Measurements from ENCODE around the gene ZBTB42.

The ZBTB42 gene

DNA sequence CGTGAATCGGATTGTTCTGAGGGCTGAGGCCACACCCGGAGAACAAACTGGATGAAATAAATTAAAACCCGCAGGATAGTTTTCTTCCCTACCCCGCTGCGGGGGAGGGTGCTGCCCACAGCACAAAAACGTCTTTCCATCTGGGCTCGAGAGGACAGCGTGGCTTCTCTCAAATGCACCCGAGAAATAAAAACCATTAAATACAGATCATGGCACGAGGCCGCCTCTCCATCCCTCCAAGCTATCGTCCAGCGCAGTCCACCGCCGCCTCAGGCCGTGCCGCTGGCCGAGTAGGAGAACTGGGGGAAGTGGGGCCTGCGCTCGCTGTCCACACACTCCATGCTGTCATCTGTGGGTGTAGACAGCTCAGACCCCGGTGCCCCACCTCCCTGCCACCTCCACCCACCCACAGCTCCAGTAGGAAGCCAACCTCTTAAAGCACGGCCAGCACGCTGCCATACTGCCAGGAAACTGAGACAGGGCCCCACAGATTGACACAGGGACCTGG is 30.8 kb upstream of the ZBTB42 start:
- DNase-seq: no peak

- DNase-seq: no peak
Observed at GRCh38 chr14:104770851-104771272, 30.0 kb upstream of the ZBTB42 start.

GRCh38 chr14:104771374-104771773 is 29.5 kb upstream of the ZBTB42 start:
- no peak for DNase-seq

DNA sequence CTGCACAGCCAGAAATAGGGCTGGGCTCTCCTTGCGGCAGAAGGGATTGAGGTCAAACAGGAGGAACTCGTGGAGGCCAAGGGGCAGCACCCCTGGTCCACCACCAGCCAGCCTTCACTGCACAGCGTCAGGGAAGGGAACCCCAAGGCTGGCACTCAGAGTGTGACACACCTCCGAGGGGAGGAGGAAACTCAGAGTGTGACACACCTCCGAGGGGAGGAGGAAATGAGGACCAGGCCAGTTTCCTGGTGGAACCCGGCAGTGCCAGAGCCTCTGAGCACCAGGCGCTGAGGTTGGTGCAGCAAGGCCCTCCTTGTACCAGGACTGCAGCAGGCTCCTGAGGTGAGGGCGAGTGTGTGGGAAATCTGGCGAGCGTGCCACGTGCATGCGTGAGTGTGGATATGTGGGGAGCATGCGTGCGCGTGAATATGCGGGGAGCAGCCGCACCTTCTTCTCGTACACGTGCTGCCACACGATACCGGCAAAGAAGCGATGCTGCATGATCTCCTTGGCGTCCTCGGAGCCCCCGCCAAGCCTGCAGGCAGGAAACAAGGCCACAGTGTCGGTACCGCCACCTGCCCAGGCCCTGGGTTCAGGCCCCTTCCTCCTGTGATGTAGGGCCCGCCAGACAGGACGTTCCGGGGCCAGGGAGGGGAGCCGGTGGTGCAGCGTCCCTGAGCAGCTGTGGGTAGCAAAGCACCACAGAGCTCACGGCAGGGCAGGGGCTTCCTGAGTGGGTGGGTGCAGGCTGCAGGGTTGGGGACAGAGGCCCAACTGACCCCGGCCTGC is 28.8 kb upstream of the ZBTB42 start:
- DNase-seq: no peak

DNA sequence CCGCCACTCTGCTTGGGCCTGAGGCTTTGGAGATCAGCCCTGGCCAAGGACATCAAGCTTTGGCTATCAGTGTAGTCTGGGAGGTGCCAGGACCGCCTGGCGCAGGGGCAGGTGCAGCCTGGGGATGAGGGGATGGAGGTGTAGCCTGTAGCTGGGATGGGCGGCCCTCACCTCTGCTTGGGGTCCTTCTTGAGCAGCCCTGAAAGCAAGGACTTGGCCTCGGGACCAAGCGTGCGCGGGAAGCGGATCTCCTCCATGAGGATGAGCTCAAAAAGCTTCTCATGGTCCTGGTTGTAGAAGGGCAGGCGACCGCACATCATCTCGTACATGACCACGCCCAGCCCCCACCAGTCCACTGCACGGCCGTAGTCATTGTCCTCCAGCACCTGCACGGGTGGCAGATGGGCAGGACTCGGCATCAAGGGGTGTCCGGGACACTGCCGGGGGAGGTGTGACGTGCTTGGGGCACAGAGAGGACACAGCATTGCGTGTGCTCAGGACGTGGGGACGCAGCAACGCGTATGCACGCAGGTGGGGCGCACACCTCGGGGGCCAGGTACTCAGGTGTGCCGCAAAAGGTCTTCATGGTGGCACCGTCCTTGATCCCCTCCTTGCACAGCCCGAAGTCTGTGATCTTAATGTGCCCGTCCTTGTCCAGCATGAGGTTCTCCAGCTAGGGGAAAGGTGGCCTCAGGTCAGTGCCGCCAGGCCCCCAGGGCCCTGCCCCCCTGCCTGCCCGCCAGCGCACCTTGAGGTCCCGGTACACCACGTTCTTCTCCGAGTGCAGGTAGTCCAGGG is 28.0 kb upstream of the ZBTB42 start:
- DNase-seq: no peak

GRCh38 chr14:104773505-104774452 is 27.1 kb upstream of the ZBTB42 start:
- DNase-seq: no peak

DNA sequence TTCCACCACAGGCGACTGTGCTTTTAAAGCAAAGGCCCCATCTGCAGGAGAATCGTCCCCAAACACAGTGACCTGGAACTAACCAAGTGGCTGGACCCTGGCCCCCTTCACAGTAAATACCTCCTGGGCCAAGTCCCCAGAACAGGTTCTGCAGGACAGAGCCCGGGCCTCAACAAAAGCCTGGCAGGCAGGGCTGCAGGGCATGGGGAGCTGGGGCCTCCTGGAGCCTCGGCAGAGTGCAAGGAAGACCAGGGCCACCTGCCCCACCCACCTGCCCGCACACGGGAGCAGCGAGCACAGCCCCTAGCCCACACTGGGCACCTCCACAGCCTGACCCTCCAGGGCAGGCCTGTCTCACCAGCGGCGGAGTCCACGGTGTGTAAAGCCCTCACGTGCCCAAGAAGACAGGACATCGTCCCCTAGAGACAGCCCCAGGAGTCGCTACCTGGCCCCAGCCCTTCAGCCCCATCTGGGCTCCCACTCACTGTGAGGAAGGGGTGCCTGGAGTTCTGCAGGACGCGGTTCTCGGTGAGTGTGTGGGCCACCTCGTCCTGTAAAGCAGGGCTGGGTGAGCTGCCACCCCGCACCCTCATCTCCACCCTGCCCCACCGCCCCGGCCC is 26.3 kb upstream of the ZBTB42 start:
- no peak for DNase-seq

- no peak for DNase-seq
Observed at GRCh38 chr14:104775073-104775489, 25.8 kb upstream of the ZBTB42 start.

DNA sequence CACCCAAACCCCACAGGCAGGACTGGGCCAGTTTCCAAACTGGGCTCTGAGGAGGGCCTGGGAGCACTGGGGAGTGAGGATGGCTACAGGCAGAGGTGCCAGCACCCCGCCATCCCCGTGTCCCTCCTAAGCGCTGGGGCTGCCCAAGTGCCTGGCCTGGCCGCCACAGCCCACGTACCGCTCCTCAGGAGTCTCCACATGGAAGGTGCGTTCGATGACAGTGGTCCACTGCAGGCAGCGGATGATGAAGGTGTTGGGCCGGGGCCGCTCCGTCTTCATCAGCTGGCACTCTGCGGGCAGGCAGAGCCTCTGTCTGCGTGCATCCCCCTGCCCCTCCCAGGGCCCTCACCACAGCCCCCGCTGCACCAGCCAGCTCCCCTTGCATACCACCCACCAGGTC is 24.4 kb upstream of the ZBTB42 start:
- no peak for DNase-seq

GRCh38 chr14:104776961-104777807 is 23.7 kb upstream of the ZBTB42 start:
- no peak for DNase-seq

GRCh38 chr14:104777808-104778249 is 23.1 kb upstream of the ZBTB42 start:
- no peak for DNase-seq

DNA sequence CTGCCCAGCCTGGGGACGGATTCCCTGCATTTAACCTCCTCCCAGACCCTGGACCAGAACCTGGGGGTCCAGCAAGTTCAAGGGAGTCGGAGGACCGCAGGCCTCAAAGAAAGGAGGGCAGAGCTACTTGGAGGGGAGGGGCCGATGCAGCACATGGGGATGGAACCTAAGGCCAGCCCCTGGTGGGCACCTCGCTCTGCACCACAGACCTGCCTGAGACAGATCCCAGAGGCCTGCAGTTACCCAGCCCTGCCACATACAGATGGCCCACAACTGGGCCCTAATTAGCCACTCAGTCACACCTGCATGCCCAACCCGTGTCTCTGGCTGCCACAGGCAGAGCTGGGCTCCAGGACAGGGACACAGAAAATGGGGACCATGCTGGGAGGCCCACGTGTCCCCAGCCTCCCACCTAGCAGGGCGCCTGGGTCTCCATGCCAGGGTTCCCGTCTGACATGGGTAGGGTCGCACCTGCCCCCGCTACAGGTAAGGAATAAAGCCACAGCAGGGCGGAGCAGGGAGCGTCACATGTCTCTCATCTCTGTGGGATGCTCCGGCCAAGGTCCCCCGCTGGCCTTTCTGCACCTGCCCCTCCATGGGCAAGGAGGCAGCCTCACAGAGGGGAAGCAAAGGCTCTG is 22.1 kb upstream of the ZBTB42 start:
- no peak for DNase-seq

DNA sequence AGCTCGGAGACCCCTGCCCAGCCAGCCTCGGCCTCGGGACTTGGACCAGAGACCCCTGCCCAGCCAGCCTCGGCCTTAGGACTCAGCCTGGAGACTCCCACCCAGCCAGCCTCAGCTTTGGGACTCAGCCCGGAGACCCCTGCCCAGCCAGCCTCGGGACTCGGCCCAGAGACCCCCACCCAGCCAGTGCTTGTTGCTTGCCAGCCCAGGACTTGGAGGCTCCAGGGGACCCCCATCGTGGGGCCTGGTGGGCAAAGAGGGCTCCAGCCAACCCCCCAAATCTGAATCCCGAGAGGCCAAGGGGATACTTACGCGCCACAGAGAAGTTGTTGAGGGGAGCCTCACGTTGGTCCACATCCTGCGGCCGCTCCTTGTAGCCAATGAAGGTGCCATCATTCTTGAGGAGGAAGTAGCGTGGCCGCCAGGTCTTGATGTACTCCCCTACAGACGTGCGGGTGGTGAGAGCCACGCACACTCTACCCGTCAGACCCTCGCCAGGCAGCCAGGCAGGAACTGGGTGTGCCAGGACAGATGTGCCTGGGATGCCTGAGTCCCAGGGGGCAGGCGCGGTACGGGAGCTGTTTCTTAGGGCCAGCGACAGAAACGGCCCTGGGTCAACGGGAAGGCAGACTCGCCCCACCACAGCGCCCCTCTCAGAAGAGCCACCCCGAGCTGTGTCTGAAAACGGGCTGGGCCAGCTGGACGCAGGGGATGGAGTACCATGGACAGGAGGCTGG is 21.0 kb upstream of the ZBTB42 start:
- no peak for DNase-seq

DNA sequence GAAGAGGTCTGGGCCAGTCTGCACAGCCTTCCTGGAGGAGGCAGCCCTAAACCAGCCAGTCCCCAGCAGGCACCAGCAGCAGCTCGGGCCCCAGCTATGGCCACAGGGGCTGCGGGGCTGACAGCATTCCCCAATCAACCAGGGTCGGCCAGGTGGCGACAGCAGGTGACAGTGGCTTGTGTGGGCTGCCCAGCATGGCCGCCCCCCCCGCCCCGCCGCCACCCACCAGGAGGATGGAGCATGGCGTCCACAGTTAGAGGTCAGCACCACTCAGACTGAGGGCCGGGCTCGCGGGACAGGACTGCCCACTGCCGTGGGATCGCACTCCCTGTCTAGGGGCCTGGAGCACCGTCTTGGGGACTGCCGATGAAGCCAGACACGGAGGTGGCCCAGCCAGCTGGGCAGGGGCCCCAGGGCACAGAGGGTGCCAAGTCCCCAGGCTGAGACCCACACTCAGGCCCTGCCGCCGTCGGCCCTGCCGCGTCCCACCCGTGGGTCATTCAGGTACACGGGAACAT is 20.3 kb upstream of the ZBTB42 start:
- DNase-seq: no peak

- no peak for DNase-seq
Observed at GRCh38 chr14:104781271-104782077, 19.4 kb upstream of the ZBTB42 start.

DNA sequence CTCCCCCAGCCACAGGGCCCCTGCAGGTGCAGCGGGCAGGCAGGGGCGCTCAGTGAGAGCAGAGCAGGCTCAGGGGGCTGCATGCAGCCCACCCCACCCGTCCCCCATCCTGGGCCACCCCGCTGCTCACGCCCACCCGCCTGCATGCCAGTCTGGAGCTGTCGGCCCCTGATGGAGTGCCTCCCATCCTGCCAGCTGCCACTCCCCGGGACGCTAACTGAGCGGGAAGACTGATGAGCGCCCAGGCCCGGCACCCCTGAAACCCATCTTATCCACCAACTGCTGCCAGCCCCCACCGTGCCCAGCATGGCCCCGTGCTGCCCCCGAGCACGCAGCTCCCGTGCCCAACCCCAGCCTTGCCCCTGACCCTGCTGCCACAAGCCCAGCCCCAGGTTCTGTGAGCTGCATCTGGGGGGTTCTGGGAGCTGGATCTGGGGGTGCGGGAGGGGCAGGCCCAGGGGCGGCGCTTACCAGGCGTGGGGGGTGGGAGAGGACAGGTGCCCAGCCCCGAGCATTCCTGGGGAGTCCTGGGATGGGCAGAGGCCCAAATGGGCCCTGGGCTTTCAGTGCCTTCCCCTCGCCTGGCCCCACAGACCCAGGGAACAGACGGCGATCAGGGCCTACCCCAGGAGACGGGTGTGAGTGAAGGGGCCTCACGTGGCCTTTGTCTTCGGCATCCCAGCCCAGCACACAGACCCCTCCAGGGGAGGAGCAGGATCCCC is 18.7 kb upstream of the ZBTB42 start:
- DNase-seq: no peak

DNA sequence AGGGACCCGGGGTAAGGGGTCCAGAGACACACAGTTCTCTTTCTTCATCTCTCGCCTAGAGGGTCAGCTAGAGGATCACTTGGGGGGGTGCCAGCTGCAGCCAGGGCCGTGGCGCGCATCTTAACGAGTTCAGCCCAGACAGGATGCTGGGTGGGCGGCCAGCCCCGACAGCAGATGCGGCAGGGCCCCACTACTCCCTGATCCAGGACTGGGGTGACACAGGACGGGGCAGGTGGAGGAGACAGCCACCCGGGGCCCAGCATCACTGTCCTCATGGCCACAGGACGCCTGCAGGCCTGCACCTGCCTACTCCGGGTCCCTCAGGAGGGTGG is 18.1 kb upstream of the ZBTB42 start:
- no peak for DNase-seq

GRCh38 chr14:104783484-104784217 is 17.2 kb upstream of the ZBTB42 start:
- DNase-seq: no peak

All from stimulated activated naive CD4-positive, alpha-beta T cell treated with Interleukin-2 at 50 U/mL for 16 hours (primary cell).